ENCODE measurements around the gene GLYR1. TPM values are rescaled to one million over a fixed set of nuclear protein-coding genes. Genes with fewer than 3 reads are reported as not detected.

The GLYR1 gene
- total RNA-seq, 1 experiment from 2014 or later = 45.2 TPM

GRCh38 chr16:4831616-4832015, 15.5 kb downstream of the GLYR1 start:
- no peaks in the 10 kb centered on the region for H3K27me3 ChIP-seq
- no peaks in the 10 kb centered on the region for H3K9me3 ChIP-seq
- DNase-seq = no peak
- H3K36me3 ChIP-seq = peaks cover 88% of the 10 kb centered on the region
- H3K4me3 ChIP-seq = no peak overlapping the region

GRCh38 chr16:4830408-4830807, 16.7 kb downstream of the GLYR1 start:
- no peak for DNase-seq
- Histone ChIP-seq H3K36me3 (peaks cover 87% of the 10 kb centered on the region), H3K9me3 (no peaks in the 10 kb centered on the region), H3K4me3 (no peak overlapping the region), H3K27me3 (no peaks in the 10 kb centered on the region)

DNA sequence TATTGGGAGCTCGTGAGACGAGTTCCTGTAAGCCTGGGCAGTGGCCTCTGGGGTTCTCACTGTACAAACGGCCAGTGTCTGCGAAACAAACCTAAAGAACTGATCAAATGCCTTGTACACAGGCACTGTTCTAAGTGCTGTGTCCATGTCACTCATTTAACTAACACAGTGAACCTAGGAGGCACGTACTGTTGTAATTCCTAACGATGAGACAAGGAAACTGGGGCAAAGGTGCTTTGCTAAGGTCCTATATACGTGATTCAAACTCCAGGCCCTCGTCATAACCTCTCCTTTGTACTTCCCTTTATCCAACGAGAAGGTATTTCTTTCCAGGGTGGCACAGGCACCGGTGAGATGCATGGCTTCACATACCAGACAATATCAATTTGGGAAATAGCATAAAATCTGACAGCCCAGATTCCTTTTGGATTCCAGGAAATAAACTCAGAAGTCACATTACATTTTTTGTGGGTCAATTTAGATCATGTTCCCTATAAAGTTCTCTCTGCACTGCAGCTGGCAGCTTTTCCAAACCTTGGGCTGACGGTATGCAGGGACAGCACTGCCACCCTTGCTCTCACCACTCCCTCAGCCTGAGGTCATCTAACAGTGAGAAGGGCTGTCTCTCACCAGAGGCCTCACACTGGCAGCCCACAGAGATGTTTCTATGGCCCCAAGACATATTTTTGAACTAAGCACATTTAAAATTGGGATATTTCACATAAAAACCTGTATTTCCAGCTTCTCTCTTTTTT, 18.3 kb downstream of the GLYR1 start:
- Histone ChIP-seq H3K4me3 (no peak overlapping the region), H3K27me3 (no peaks in the 10 kb centered on the region), H3K9me3 (no peaks in the 10 kb centered on the region), H3K36me3 (peaks cover 91% of the 10 kb centered on the region)
- DNase-seq = no peak

DNA sequence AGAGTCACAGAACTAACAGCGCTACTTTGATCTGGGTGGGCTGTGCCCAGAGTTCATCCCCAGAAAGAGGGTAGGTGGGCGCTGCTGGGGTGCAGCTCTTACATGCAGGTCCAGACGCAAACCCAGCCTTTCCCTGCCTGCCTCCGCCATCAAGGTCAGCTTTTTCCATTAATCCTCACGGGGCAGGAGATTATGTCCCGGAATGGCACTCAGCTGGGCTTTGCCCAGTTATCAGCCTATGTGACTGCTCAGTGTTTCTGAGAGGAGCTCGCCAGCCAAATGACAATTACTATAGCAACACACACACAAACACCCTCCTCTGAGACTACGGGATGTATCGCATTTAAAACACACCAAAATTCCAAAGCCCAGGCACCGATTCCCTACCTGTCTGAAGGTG, 20.1 kb downstream of the GLYR1 start:
- no peak overlapping the region for H3K4me3 ChIP-seq
- H3K9me3 ChIP-seq = no peaks in the 10 kb centered on the region
- DNase-seq = no peak
- H3K36me3 ChIP-seq = peaks cover 90% of the 10 kb centered on the region
- no peaks in the 10 kb centered on the region for H3K27me3 ChIP-seq

DNA sequence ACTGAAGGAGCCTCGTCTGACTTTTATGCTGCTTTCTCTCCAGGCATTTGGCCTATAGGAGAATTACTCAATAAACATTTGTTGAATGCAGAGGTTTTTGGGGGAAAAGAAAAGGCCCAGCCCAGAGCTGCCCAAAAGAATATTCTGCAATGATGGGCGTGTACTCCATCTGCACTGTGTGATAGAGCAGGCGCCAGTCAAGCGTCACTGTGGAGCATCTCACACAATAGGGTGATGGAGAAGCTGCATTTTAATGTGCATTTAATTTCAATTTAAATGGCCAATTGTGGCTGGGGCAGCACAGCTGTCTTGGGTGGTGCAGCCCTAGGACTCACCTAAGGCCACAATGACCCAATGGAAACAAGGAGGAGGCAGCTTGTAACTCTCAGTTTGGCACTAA, 20.6 kb downstream of the GLYR1 start:
- H3K4me3 ChIP-seq = no peak overlapping the region
- H3K36me3 ChIP-seq = peaks cover 89% of the 10 kb centered on the region
- no peak for DNase-seq
- H3K9me3 ChIP-seq = no peaks in the 10 kb centered on the region
- no peaks in the 10 kb centered on the region for H3K27me3 ChIP-seq

GRCh38 chr16:4825196-4825595, 21.9 kb downstream of the GLYR1 start:
- H3K9me3 ChIP-seq = no peaks in the 10 kb centered on the region
- no peaks in the 10 kb centered on the region for H3K27me3 ChIP-seq
- no peak overlapping the region for H3K4me3 ChIP-seq
- H3K36me3 ChIP-seq = peaks cover 89% of the 10 kb centered on the region
- DNase-seq = no peak

DNA sequence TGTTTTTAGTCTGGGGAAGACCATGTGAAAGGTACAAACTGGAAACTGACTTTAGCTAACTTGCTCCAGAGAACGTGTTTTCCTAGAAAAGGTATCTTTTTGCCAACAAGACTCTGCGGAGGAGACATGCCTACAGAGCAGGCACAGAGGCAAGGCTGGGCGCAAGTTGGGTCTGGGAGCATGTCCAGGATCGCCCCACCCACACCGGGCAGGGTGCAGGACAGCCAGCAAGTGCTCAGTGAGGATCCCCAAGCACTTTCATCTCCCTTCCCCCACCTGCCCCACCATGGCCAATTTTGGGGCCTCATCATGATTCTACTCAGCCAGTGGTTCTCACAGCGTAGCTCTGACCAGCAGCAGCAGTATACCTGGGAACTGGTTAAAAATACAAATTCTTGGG, 26.4 kb downstream of the GLYR1 start:
- Histone ChIP-seq H3K36me3 (peaks cover 89% of the 10 kb centered on the region), H3K27me3 (no peaks in the 10 kb centered on the region), H3K9me3 (no peaks in the 10 kb centered on the region), H3K4me3 (no peak overlapping the region)
- DNase-seq = no peak

- Histone ChIP-seq H3K27me3 (no peaks in the 10 kb centered on the region), H3K36me3 (peaks cover 80% of the 10 kb centered on the region), H3K4me3 (no peak overlapping the region)
Measured at GRCh38 chr16:4814542-4815173, 32.4 kb downstream of the GLYR1 start.

DNA sequence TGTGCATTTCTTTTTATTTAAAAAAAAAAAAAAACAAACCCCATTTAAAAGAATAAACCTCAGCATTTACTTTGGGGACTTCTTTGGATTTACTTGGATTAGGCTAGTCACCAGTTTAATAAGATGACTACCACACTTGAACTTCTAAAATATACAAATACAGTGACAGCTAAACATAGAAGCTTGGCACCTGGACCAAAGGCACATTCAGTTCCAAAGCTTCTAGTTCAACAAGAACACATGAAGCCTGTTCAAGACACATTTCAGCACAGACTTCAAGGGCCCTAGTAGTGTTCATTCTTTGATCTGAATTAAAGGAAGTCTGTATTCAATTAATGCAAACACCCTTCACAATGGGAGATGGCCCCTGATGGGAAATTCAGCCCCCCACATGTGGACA, 33.0 kb downstream of the GLYR1 start:
- H3K4me3 ChIP-seq = no peak overlapping the region
- no peak for DNase-seq
- no peaks in the 10 kb centered on the region for H3K27me3 ChIP-seq
- H3K36me3 ChIP-seq = peaks cover 76% of the 10 kb centered on the region
- H3K9me3 ChIP-seq = no peaks in the 10 kb centered on the region

More at GRCh38 chr16:4814542-4815173, 32.4 kb downstream of the GLYR1 start:
- no peaks in the 10 kb centered on the region for H3K9me3 ChIP-seq
- DNase-seq = no peak

GRCh38 chr16:4813251-4814003, 33.7 kb downstream of the GLYR1 start:
- H3K9me3 ChIP-seq = no peaks in the 10 kb centered on the region
- no peak for DNase-seq
- no peak overlapping the region for H3K4me3 ChIP-seq
- H3K27me3 ChIP-seq = no peaks in the 10 kb centered on the region
- H3K36me3 ChIP-seq = peaks cover 75% of the 10 kb centered on the region

- Histone ChIP-seq H3K9me3 (no peaks in the 10 kb centered on the region), H3K27me3 (no peaks in the 10 kb centered on the region), H3K36me3 (peaks cover 79% of the 10 kb centered on the region), H3K4me3 (no peak overlapping the region)
- DNase-seq = no peak
Measured at GRCh38 chr16:4811773-4812172, 35.3 kb downstream of the GLYR1 start.

DNA sequence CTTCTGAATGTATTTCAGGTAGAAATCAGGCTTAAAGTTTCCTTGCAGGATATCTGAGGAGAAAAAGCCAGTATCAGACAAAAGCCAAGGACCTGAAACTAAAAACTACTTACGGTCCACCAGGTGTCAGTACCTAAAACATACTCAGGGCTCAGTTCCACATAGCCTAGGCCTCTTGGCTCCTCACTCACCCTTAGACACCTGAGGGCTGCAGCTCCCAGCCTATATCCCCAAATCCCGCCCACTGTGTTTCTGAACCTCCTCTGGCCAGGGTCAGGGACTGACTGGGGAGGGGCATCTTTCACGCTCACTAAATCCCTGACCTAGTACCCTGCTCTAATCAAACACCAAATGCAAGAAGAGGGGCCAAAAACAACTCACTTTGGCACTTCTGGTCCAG, 35.8 kb downstream of the GLYR1 start:
- H3K9me3 ChIP-seq = no peaks in the 10 kb centered on the region
- DNase-seq = no peak
- H3K27me3 ChIP-seq = no peaks in the 10 kb centered on the region
- no peak overlapping the region for H3K4me3 ChIP-seq
- peaks cover 74% of the 10 kb centered on the region for H3K36me3 ChIP-seq

GRCh38 chr16:4806280-4806679, 40.8 kb downstream of the GLYR1 start:
- Histone ChIP-seq H3K36me3 (peaks cover 52% of the 10 kb centered on the region), H3K9me3 (no peaks in the 10 kb centered on the region), H3K27me3 (no peaks in the 10 kb centered on the region), H3K4me3 (no peak overlapping the region)
- no peak for DNase-seq

DNA sequence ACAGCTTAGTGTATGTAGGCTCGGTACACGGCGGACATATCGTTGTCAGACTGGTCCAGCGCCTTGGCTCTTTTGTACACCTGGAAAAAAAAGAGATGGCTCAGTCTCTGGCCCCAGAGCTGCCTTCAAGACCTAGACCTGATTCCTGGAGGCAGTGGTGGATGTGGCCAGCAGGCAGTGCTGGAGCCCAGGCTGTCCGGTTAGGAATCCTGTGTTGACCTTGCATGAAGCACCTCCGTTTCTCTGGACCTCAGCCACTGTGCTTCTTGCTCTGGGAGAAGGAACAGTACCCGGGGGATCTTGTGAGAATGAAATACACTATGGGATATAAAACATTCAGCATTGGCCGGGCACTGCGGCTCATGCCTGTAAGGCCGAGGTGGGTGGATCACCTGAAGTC, 41.9 kb downstream of the GLYR1 start:
- Histone ChIP-seq H3K4me3 (no peak overlapping the region), H3K9me3 (no peaks in the 10 kb centered on the region), H3K27me3 (no peaks in the 10 kb centered on the region), H3K36me3 (peaks cover 47% of the 10 kb centered on the region)
- DNase-seq = no peak

DNA sequence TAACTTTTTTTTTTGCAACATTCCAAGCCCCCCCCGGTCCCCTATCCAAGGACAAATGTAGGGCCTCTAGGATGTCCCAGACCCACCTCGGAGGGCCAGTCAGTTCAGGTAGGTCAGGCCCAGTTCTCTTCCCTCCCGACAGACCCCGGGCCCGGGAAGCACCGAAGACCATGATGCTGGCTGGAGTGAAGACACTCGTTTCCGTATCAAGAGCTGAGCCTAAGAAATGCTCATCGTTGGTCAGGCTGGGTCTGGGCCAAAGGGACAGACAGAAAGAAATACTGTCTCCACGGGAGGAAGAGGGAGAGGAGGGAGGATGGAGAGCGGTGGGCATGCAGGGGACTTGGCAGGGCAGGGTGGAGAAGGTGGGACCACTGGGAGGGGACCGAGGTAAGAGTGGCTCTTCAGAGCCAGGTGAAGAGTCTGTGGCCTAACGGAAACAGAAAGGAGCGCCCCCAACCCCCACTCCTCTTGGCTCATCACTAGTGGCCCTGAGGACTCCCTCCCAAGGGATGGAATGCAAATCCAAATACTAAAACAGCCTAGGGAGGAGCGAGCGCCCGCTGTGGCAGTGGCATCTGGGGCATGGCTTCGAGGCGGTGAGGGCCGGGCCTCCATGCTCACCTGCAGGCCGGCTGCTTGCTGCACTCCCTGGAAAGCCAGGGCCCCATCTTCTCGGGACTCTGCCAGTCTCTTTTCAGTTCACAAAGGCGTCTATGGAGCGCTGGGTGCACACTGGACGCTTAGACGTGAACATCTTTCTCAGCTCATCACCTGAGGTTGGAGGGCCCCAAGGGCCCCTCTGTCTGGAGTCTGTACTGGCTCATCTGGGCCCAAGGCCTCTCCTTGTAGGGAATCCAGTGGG, 43.0 kb downstream of the GLYR1 start:
- Histone ChIP-seq H3K36me3 (peaks cover 39% of the 10 kb centered on the region), H3K27me3 (no peaks in the 10 kb centered on the region), H3K4me3 (no peak overlapping the region), H3K9me3 (no peaks in the 10 kb centered on the region)
- no peak for DNase-seq

- Histone ChIP-seq H3K9me3 (no peaks in the 10 kb centered on the region), H3K27me3 (no peaks in the 10 kb centered on the region), H3K4me3 (peak overlapping the region; percentile 73), H3K36me3 (peaks cover 34% of the 10 kb centered on the region)
- DNase-seq = no peak
Measured at GRCh38 chr16:4803401-4803844, 43.7 kb downstream of the GLYR1 start.

Measured in MG63 (cell line).